Breast epithelium (tissue), 3 donors: Measurements from ENCODE around the gene KCTD15.

Experiments used
- CTCF ChIP-seq, 3 donors: fragments of 450-650 bp; IDR thresholded peaks; one replicate each; pipeline ENCODE4 v1.5.1; 2016 to 2017; ENCODE audit warnings: antibody characterized with exemption in 3 of 3, mild to moderate bottlenecking in 3 of 3, moderate library complexity in 3 of 3
- POLR2A ChIP-seq: fragments of 450-650 bp; IDR thresholded peaks from one replicate; pipeline ENCODE4 v1.6.1; 2016; ENCODE audit warnings: antibody characterized with exemption, mild to moderate bottlenecking, moderate library complexity

DNA sequence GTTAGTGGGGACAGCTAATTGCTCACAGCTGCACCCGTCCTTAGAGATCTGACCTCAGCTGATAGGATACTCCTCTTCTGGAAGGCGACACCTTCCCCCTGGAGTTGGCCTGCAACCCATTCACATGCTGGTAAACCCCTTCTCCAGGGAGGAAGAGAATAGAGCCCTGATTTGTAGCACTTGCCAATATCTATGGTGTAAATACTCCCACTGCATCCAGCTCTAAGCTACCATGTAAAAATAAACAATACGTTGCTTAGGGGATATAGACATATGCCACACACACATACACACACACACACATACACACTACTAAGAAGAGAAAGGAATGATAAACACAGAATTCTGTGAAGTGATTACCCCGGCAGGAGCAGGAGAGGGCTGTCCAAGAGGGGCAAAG is 49.4 kb upstream of the KCTD15 start:
- TF ChIP-seq CTCF (IDR thresholded peaks at IDR 0.05), result no peak
- TF ChIP-seq POLR2A, result no peak
